Muscle of leg (tissue), 11 donors: Measurements from ENCODE around the gene PCSK1N. TPM values are rescaled to one million over a fixed set of nuclear protein-coding genes. Genes with fewer than 3 reads are reported as not detected.

Experiments
- DNase-seq: peaks from one replicate; pipeline ENCODE4 v3.0.0; 2013
- H3K27ac ChIP-seq: one replicate; pipeline ENCODE4 v1.5.1; 2013; ENCODE audit warnings: mild to moderate bottlenecking, low read length, control low read depth
- H3K27me3 ChIP-seq: one replicate; pipeline ENCODE4 v1.6.1; 2013; ENCODE audit warnings: low read length; ENCODE audit not compliant: control insufficient read depth, insufficient read depth
- H3K36me3 ChIP-seq: one replicate; pipeline ENCODE4 v1.6.1; 2013; ENCODE audit warnings: low read length; ENCODE audit not compliant: control insufficient read depth, insufficient read depth
- H3K4me1 ChIP-seq: one replicate; pipeline ENCODE4 v1.6.1; 2013; ENCODE audit warnings: low read length; ENCODE audit not compliant: control insufficient read depth, insufficient read depth
- H3K4me3 ChIP-seq: one replicate; pipeline ENCODE4 v1.5.1; 2013; ENCODE audit warnings: low read length, control low read depth
- H3K9me3 ChIP-seq: replicated peaks from 2 replicates; pipeline ENCODE4 v1.6.1; 2013; ENCODE audit warnings: low read depth, low read length; ENCODE audit not compliant: control insufficient read depth
- WGBS: methylation state at CpG from one replicate; pipeline ENCODE4 v1.1.5; 2013; ENCODE audit warnings: missing lambda C conversion rate; ENCODE audit not compliant: insufficient coverage; 5-methylcytosine and 5-hydroxymethylcytosine counted together
- polyA plus RNA-seq, 8 donors: library from polyadenylated mRNA; unstranded; fragments of 120-200 nt; gene quantifications; one replicate each; pipeline versions ENCODE4 v1.2.1 to v1.2.3, GENCODE V29; 2013; ENCODE audit warnings: inconsistent platforms in 1 of 8, low replicate concordance in 1 of 8; ENCODE audit not compliant: insufficient read length in 8 of 8, insufficient read depth in 1 of 8
- total RNA-seq: library from RNA; stranded (reverse); fragments of 120-200 nt; gene quantifications from one replicate; pipeline ENCODE4 v1.2.4, GENCODE V29; 2013

Gene PCSK1N
- total and polyA plus RNA-seq, 9 donors, result 0.15 to 5.4 (median 0.26) TPM; not detected in 3

DNA sequence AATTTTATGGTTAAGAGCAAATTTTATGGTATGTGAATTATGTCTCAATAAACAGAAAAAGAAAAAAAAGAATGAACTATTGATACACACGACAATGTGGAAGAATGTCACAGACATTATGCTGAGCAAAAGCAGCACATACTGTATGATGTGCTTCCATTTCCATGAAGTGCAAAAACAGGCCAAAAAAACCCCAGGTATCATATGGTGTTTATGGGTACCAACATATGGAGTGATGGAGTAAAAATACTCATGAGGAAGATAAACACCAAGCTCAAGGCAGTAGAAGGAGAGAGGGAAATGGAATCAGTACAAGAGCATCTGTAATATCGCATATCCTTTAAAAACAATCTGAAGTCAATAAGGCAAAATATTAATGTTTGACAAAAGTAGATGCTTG is 53.2 kb downstream of the PCSK1N start:
- no CpG with 5 or more reads among the region's 2 CpGs for WGBS
- Histone ChIP-seq H3K9me3 (no peaks in the 10 kb centered on the region), H3K4me3 (no peak overlapping the region), H3K27me3 (peaks cover 3% of the 10 kb centered on the region), H3K36me3 (no peaks in the 10 kb centered on the region), H3K4me1 (no peaks in the 10 kb centered on the region), H3K27ac (no peak overlapping the region)
- no peak for DNase-seq

- no peaks in the 10 kb centered on the region for H3K9me3 ChIP-seq
- DNase-seq, result no peak
- no peak overlapping the region for H3K27ac ChIP-seq
- no peaks in the 10 kb centered on the region for H3K36me3 ChIP-seq
- no CpG with 5 or more reads among the region's 6 CpGs for WGBS
- H3K4me3 ChIP-seq, result no peak overlapping the region
- no peaks in the 10 kb centered on the region for H3K4me1 ChIP-seq
- H3K27me3 ChIP-seq, result no peaks in the 10 kb centered on the region
These were observed 53.7 kb downstream of the PCSK1N start for GRCh38 chrX:48781705-48782104.

Other genes starting within 250 kb of the PCSK1N start
- 99.1 TPM for gene WDR13, start 238.1 kb downstream of the PCSK1N start, total RNA-seq
- 100 to 1,000 TPM in 4 of 8 donors, 10 to 100 TPM in 4; 85.8 to 128 (median 101) TPM for gene WDR13, start 238.1 kb downstream of the PCSK1N start, polyA plus RNA-seq
- 2.1 TPM for gene WAS, start 151.8 kb downstream of the PCSK1N start, total RNA-seq
- 1 to 10 TPM; 3.3 to 5.9 (median 4.1) TPM for gene WAS, start 151.8 kb downstream of the PCSK1N start, polyA plus RNA-seq
- gene SUV39H1, start 138.9 kb downstream of the PCSK1N start, total RNA-seq, result 3.1 TPM
- gene SUV39H1, start 138.9 kb downstream of the PCSK1N start, polyA plus RNA-seq, result 1 to 10 TPM; 4.0 to 5.6 (median 4.7) TPM
- gene GLOD5, start 73.9 kb downstream of the PCSK1N start, total RNA-seq, result not detected
- gene GLOD5, start 73.9 kb downstream of the PCSK1N start, polyA plus RNA-seq, result under 1 TPM in 1 of 8 donors, not detected in 7; 0.50 TPM
- 0.22 TPM for gene GATA1, start 49.0 kb downstream of the PCSK1N start, total RNA-seq
- gene GATA1, start 49.0 kb downstream of the PCSK1N start, polyA plus RNA-seq, result under 1 TPM; 0.30 to 0.98 (median 0.61) TPM
- gene HDAC6, start 33.5 kb downstream of the PCSK1N start, total RNA-seq, result 78.6 TPM
- gene HDAC6, start 33.5 kb downstream of the PCSK1N start, polyA plus RNA-seq, result 100 to 1,000 TPM in 3 of 8 donors, 10 to 100 TPM in 5; 73.8 to 112 (median 91.6) TPM
- not detected for gene ERAS, start 9.1 kb downstream of the PCSK1N start, total RNA-seq
- gene ERAS, start 9.1 kb downstream of the PCSK1N start, polyA plus RNA-seq, result under 1 TPM in 1 of 8 donors, not detected in 7; 0.10 TPM
- gene TIMM17B, start 62.2 kb upstream of the PCSK1N start, total RNA-seq, result 33.7 TPM
- 10 to 100 TPM; 29.0 to 44.4 (median 35.4) TPM for gene TIMM17B, start 62.2 kb upstream of the PCSK1N start, polyA plus RNA-seq
- 54.4 TPM for gene PQBP1, start 62.3 kb upstream of the PCSK1N start, total RNA-seq
- gene PQBP1, start 62.3 kb upstream of the PCSK1N start, polyA plus RNA-seq, result 10 to 100 TPM; 64.2 to 76.6 (median 70.3) TPM
- 7.7 TPM for gene SLC35A2, start 76.0 kb upstream of the PCSK1N start, total RNA-seq
- 10 to 100 TPM; 15.9 to 22.1 (median 17.0) TPM for gene SLC35A2, start 76.0 kb upstream of the PCSK1N start, polyA plus RNA-seq
- 1.7 TPM for gene PIM2, start 83.4 kb upstream of the PCSK1N start, total RNA-seq
- 1 to 10 TPM in 7 of 8 donors, under 1 TPM in 1; 0.92 to 2.3 (median 1.7) TPM for gene PIM2, start 83.4 kb upstream of the PCSK1N start, polyA plus RNA-seq
- gene OTUD5, start 122.0 kb upstream of the PCSK1N start, total RNA-seq, result 18.9 TPM
- gene OTUD5, start 122.0 kb upstream of the PCSK1N start, polyA plus RNA-seq, result 10 to 100 TPM; 37.5 to 45.2 (median 38.4) TPM
- gene KCND1, start 136.2 kb upstream of the PCSK1N start, total RNA-seq, result 0.66 TPM
- gene KCND1, start 136.2 kb upstream of the PCSK1N start, polyA plus RNA-seq, result 1 to 10 TPM in 4 of 8 donors, under 1 TPM in 4; 0.72 to 1.7 (median 1.0) TPM
- gene GRIPAP1, start 166.7 kb upstream of the PCSK1N start, total RNA-seq, result 9.9 TPM
- 10 to 100 TPM; 18.0 to 26.0 (median 22.3) TPM for gene GRIPAP1, start 166.7 kb upstream of the PCSK1N start, polyA plus RNA-seq
- 10.8 TPM for gene TFE3, start 207.7 kb upstream of the PCSK1N start, total RNA-seq
- gene TFE3, start 207.7 kb upstream of the PCSK1N start, polyA plus RNA-seq, result 10 to 100 TPM; 20.5 to 27.3 (median 21.4) TPM
- 0.98 TPM for gene CCDC120, start 223.4 kb upstream of the PCSK1N start, total RNA-seq
- gene CCDC120, start 223.4 kb upstream of the PCSK1N start, polyA plus RNA-seq, result 1 to 10 TPM; 3.3 to 6.0 (median 4.1) TPM
- 4.2 TPM for gene PRAF2, start 238.4 kb upstream of the PCSK1N start, total RNA-seq
- 10 to 100 TPM; 19.3 to 29.8 (median 23.0) TPM for gene PRAF2, start 238.4 kb upstream of the PCSK1N start, polyA plus RNA-seq
- 25.5 TPM for gene WDR45, start 244.3 kb upstream of the PCSK1N start, total RNA-seq
- gene WDR45, start 244.3 kb upstream of the PCSK1N start, polyA plus RNA-seq, result 10 to 100 TPM; 34.1 to 39.1 (median 36.6) TPM